GM10248 (cell line): ENCODE measurements around the gene ST6GALNAC5.
A peak's percentile ranks its signal among the peaks of the same experiment; 100 is the strongest.

Experiments used
- CTCF ChIA-PET: fragments of 300-600 bp; sonication (Branson Sonifier 250); formaldehyde crosslinking; extraction: SDS; loops from one replicate; lab custom pipeline; 2021; ENCODE audit warnings: antibody characterized with exemption; lab: Yijun Ruan, JAX
- POLR2A ChIA-PET: fragments of 350-650 bp; sonication (Branson Sonifier 250); formaldehyde crosslinking; extraction: SDS; loops from one replicate; lab custom pipeline; 2020; ENCODE audit warnings: antibody characterized with exemption; lab: Yijun Ruan, JAX
- DNase-seq: peaks from one replicate; pipeline ENCODE4 v3.0.0; 2012; ENCODE audit errors: extremely low spot score
- CTCF ChIP-seq: IDR thresholded peaks from 2 replicates; pipeline ENCODE4 v1.5.1; 2012; ENCODE audit warnings: mild to moderate bottlenecking, low read depth; ENCODE audit errors: extremely low read depth, missing control alignments, control extremely low read depth

ST6GALNAC5 gene

GRCh38 chr1:76861149-76861548 is 6.1 kb upstream of the ST6GALNAC5 start:
- no peak for TF ChIP-seq CTCF
- POLR2A ChIA-PET, result no interaction called here
- CTCF ChIA-PET, result no interaction called here
- no peak for DNase-seq

GRCh38 chr1:76862447-76862846 is 4.8 kb upstream of the ST6GALNAC5 start:
- CTCF ChIA-PET, result no interaction called here
- no peak for DNase-seq
- no peak for TF ChIP-seq CTCF
- POLR2A ChIA-PET, result no interaction called here

DNA sequence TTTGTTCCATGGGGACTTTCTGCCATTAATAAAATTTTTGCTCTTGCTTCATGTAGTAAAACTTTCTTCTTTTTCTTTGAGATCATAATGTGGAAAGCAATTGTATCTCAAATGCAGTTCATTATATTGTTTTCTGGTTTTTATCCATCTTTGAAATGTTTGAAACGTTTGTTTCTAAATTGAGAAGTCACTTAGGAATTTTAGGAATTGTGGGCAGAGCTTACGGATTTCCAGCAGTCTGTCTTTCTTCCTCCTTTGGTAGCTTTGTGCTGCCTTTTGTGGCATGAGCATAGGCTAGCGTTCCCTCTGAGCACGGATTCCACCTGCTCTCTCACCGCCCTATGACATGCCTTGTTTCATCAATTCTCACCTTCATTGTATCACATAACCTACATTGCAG is 2.9 kb upstream of the ST6GALNAC5 start:
- no peak for TF ChIP-seq CTCF
- no peak for DNase-seq
- ChIA-PET POLR2A (no interaction called here), CTCF (no interaction called here)

DNA sequence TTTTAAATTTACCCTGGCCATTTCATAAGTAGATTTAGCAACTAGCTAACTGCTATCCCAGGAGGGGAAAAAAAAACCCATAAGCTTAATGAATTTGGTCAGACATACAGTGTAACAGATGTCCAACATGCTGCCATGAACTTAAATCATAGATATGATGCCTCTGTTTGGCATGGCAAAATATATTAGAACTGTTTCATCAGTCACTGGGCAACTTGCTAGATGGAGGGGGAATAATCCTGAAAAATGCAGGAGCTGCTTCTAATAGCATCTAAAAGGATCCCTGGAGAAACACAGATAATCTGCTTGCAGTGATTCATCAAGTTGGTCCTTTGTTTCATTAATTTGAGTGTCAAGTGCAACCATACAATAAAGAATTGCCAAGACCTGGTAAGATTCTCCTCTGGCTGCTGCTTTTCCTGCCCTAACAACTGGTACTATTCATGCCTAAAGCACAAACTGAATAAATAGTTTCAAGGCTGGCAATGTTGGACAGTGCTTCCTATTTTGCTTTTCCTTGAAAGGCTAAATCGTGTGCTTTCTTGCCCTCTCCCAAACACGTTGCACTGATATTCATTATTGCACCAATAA is 1.5 kb upstream of the ST6GALNAC5 start:
- no peak for DNase-seq
- ChIA-PET CTCF (no interaction called here), POLR2A (no interaction called here)
- TF ChIP-seq CTCF, result no peak

DNA sequence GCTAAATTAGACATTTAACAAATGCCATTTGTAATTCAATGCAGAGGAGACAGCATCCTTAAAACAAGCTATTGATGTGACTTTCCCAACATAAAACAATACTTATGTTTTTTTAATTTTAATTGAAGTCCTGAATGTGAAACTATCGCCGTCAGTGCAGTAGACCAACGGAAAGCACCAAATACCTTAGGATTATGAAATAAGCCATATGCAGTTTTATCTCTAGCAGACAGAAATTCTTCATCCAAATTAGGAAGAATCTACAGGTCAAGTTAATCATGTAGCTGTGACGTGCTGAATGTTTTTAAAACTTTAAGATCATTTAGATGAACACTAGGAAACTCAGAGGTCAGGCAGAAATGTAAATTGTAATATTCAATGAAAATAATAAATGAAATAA is 714 bp upstream of the ST6GALNAC5 start:
- DNase-seq, result no peak
- no peak for TF ChIP-seq CTCF
- ChIA-PET CTCF (no interaction called here), POLR2A (no interaction called here)

DNA sequence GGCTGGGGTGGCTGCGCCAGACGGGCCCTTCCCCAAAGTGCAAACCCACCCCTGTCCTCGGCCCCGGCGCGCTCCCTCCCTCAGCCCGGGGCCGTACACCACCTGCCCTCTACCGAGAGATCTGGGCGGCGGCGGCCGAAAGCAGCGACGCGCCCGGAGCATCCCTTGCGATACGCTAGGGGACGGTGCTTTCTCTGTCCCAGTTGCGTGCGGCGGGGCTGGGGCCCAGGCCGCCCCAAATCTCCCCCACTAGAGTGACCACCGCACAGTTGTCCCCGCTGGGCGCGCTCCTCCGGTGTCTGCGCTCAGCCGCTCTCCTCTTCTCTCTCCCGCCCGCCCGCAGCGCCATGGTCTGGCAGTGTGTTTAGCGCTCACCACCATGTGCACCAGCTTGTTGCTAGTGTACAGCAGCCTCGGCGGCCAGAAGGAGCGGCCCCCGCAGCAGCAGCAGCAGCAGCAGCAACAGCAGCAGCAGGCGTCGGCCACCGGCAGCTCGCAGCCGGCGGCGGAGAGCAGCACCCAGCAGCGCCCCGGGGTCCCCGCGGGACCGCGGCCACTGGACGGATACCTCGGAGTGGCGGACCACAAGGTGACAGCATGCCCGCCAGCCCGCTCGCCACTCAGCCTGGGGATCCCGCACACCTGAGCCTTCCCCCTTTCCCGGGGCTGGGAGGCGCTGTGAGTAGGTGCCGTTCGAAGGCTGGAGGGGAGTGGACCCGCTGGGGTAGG is 1.0 kb downstream of the ST6GALNAC5 start:
- peak; percentile 28 for TF ChIP-seq CTCF
- ChIA-PET POLR2A (no interaction called here), CTCF (no interaction called here)
- peak; percentile 63 for DNase-seq

- no peak for DNase-seq
- CTCF ChIA-PET, result interaction anchor here (0.9 kb wide), 1 partner anchor 293 kb away, joined by 3 read pairs; no protein-coding TSS in a partner anchor
- POLR2A ChIA-PET, result no interaction called here
- no peak for TF ChIP-seq CTCF
These were observed 1.6 kb downstream of the ST6GALNAC5 start for GRCh38 chr1:76868916-76869315.
